ENCODE results near the gene AIP. TPM values are rescaled to one million over a fixed set of nuclear protein-coding genes. Genes with fewer than 3 reads are reported as not detected.
A peak's percentile ranks its signal among the peaks of the same experiment; 100 is the strongest.

AIP gene
- total and polyA plus RNA-seq, 2 of the 8 experiments (the other 6 are each of a cell fraction or from before 2014, with no cell fraction given): 29.8 to 54.4 TPM

- Histone ChIP-seq H2BK120ac (replicated peaks; ENCODE audit: low read depth, low read length) (no peak overlapping the region), H2BK20ac (ENCODE audit: low read length) (no peak overlapping the region), H3K18ac (ENCODE audit: extremely low read depth, low read length) (no peak overlapping the region), H2AK5ac (ENCODE audit: low read depth, low read length) (no peak overlapping the region), H4K91ac (replicated peaks; ENCODE audit: insufficient read length, low read length) (no peak overlapping the region), H3K27ac (ENCODE audit: low read depth, low read length) (no peak overlapping the region), H3K79me2 (ENCODE audit: control insufficient read depth in 1 of 2, insufficient read depth in 2 of 2, low read length in 2 of 2) (no peaks in the 10 kb centered on the region), H3K4me1 (replicated peaks in 1 of 4; ENCODE audit: control insufficient read depth in 3 of 4, insufficient read depth in 4 of 4, low read length in 3 of 4) (peaks cover 0 to 9% (median 3%) of the 10 kb centered on the region in 4 experiments; a peak in 5 of 7 replicates), H3K4ac (replicated peaks; ENCODE audit: insufficient read length, low read depth, low read length) (no peak overlapping the region), H2AFZ (ENCODE audit: low read length) (no peak overlapping the region), H2BK12ac (ENCODE audit: low read depth, low read length) (0 out of 2 replicates have a peak overlapping the region, but pooled peaks have one; percentile 68), H3K36me3 (ENCODE audit: control insufficient read depth in 2 of 4, insufficient read depth in 4 of 4, low read length in 3 of 4) (no peaks in the 10 kb centered on the region), H3K9ac (replicated peaks in 1 of 4; ENCODE audit: extremely low read depth in 1 of 4, low read depth in 3 of 4, low read length in 3 of 4) (no peak overlapping the region), H3K79me1 (ENCODE audit: low read depth, low read length) (no peaks in the 10 kb centered on the region; the same call in 1 of the 2 replicates), H4K8ac (ENCODE audit: extremely low read depth, insufficient read depth, low read length) (no peak overlapping the region), H2BK5ac (ENCODE audit: low read depth, low read length) (no peak overlapping the region), H3K14ac (ENCODE audit: insufficient read length) (no peak overlapping the region), H4K5ac (ENCODE audit: insufficient read length, low read depth, low read length) (no peak overlapping the region), H3K4me3 (ENCODE audit: extremely low read depth in 1 of 4, insufficient read depth in 2 of 4, low read depth in 3 of 4, low read length in 4 of 4) (no peak overlapping the region), H3K27me3 (replicated peaks in 1 of 4; ENCODE audit: control insufficient read depth in 3 of 4, extremely low read depth in 1 of 4, insufficient read depth in 3 of 4, low read length in 3 of 4) (no peaks in the 10 kb centered on the region), H3K23me2 (ENCODE audit: low read depth, low read length) (no peaks in the 10 kb centered on the region; the same call in 1 of the 2 replicates), H3K56ac (replicated peaks; ENCODE audit: insufficient read length, low read depth, low read length) (no peak overlapping the region), H3K23ac (ENCODE audit: insufficient read length) (no peak overlapping the region), H3K9me3 (ENCODE audit: insufficient read depth in 2 of 2, low read depth in 1 of 2, low read length in 1 of 2) (no peaks in the 10 kb centered on the region), H4K20me1 (replicated peaks in 1 of 2; ENCODE audit: control insufficient read depth in 1 of 2, insufficient read depth in 2 of 2, low read length in 2 of 2) (peaks cover 0 to 3% of the 10 kb centered on the region in 2 experiments), H2BK15ac (ENCODE audit: low read length) (no peak overlapping the region), H3K4me2 (ENCODE audit: insufficient read depth in 1 of 2, low read depth in 2 of 2, low read length in 2 of 2) (no peak overlapping the region)
- ChIA-PET CTCF (ENCODE audit: partially characterized antibody) (interaction anchor here (0.9 to 1.6 kb wide), 4 partner anchors 11 to 125 kb away, joined by 3 to 7 read pairs (median 4); partner anchors contain the start of gene PPP1CA), POLR2A (ENCODE audit: partially characterized antibody) (interaction anchor here (0.9 to 4.6 kb wide), 9 partner anchors 9 to 69 kb away, joined by 3 to 36 read pairs (median 4); partner anchors contain the start of genes AIP, PPP1CA, PTPRCAP and RPS6KB2)
- 86% methylated on average over 8 of the region's 8 CpGs; no CpG with 5 or more reads in 1 of the 2 experiments for WGBS, 2 experiments (ENCODE audit: extremely low coverage in 1 of 2, insufficient coverage in 1 of 2, insufficient read length in 1 of 2, insufficient replicate concordance in 2 of 2, low coverage in 1 of 2, low lambda C conversion rate in 2 of 2, missing lambda C conversion rate in 1 of 2)
- FAIRE-seq: no peak
- no peak for TF ChIP-seq MAX (IDR thresholded peaks at IDR 0.05)
- TF ChIP-seq CREB1 (IDR thresholded peaks at IDR 0.05): no peak
- TF ChIP-seq BRCA1 (IDR thresholded peaks at IDR 0.05; ENCODE audit: low read depth, low read length): no peak
- no peak for TF ChIP-seq RAD21 (IDR thresholded peaks at IDR 0.05 in 1 of 2, conservative IDR thresholded peaks at IDR 0.05 in 1 of 2; ENCODE audit: low read depth in 2 of 2, low read length in 2 of 2)
- TF ChIP-seq BCL11A (IDR thresholded peaks at IDR 0.05; ENCODE audit: low read depth in 2 of 2, low read length in 2 of 2): no peak
- TF ChIP-seq CHD1 (IDR thresholded peaks at IDR 0.05; ENCODE audit: low read depth, low read length): no peak
- TF ChIP-seq SUZ12 (IDR thresholded peaks at IDR 0.05; ENCODE audit: low read length): no peak
- no peak for TF ChIP-seq TBP (IDR thresholded peaks at IDR 0.05; ENCODE audit: low read depth, low read length)
- TF ChIP-seq BACH1 (IDR thresholded peaks at IDR 0.05; ENCODE audit: low read length): no peak
- TF ChIP-seq SIX5 (IDR thresholded peaks at IDR 0.05; ENCODE audit: low read depth, low read length): no peak
- TF ChIP-seq ATF3 (IDR thresholded peaks at IDR 0.05; ENCODE audit: insufficient read depth, low read depth, low read length): no peak
- DNase-seq (ENCODE audit: low read depth in 1 of 2, low spot score in 2 of 2): no peak
These were observed 12.4 kb upstream of the AIP start for GRCh38 chr11:67470337-67471002.

Measured in H1 (cell line).